Panc1 (cell line): ENCODE results near the gene HSPB9.

Experiments used
- CTCF ChIP-seq: fragments of 450-650 bp; IDR thresholded peaks from 2 replicates; pipeline ENCODE4 v1.5.1; 2017; ENCODE audit warnings: mild to moderate bottlenecking
- SIN3A ChIP-seq: IDR thresholded peaks from 2 replicates; pipeline ENCODE4 v1.6.1; 2012; ENCODE audit warnings: low read depth, mild to moderate bottlenecking, low read length, moderate library complexity, borderline replicate concordance; ENCODE audit not compliant: insufficient read depth

- TF ChIP-seq CTCF: no peak
- TF ChIP-seq SIN3A: no peak
These were observed 29.7 kb upstream of the HSPB9 start for GRCh38 chr17:42092939-42093338.
